Endothelial cell of umbilical vein (primary cell): Measurements from ENCODE around the gene SLC23A1. TPM values are rescaled to one million over a fixed set of nuclear protein-coding genes. Genes with fewer than 3 reads are reported as not detected.

Source experiments
- BruUV-seq: library from RNA; stranded (reverse); fragments of 400-500 nt; replicated peaks from 2 replicates; lab custom pipeline; 2021; lab: Mats Ljungman, UMichigan
- CTCF ChIA-PET: fragments of 300-600, 350-600 bp; sonication (Branson Sonifier 250); formaldehyde crosslinking; loops from one replicate; lab custom pipeline; 2021; ENCODE audit warnings: antibody characterized with exemption, inconsistent platforms; lab: Charles Lee
- POLR2A ChIA-PET: fragments of 300-600, 350-600 bp; sonication (Branson Sonifier 250); formaldehyde crosslinking; loops from one replicate; lab custom pipeline; 2021; ENCODE audit warnings: antibody characterized with exemption, inconsistent platforms; lab: Charles Lee
- DNase-seq: peaks from one replicate; pipeline ENCODE4 v3.0.0-alpha.2; 2011; ENCODE audit warnings: low read depth, low spot score
- FAIRE-seq: peaks from 2 replicates; lab custom pipeline; 2011; peaks lifted over from hg19 to GRCh38; lab: Jason Lieb, UNC
- H2AFZ ChIP-seq: 2 replicates; pipeline ENCODE4 v1.6.0; 2012; ENCODE audit warnings: low read depth, low read length, control low read depth, inconsistent platforms
- H3K27ac ChIP-seq: 2 replicates; pipeline ENCODE4 v1.5.1; 2011; ENCODE audit warnings: low read depth, mild to moderate bottlenecking, control low read depth, low read length, moderate library complexity; ENCODE audit not compliant: insufficient read depth
- H3K27me3 ChIP-seq, 2 experiments: 2 replicates each; pipeline versions ENCODE4 v1.6.0 to v1.6.1; 2011; ENCODE audit warnings: low read length in 2 of 2, mixed read lengths in 1 of 2; ENCODE audit not compliant: control insufficient read depth in 2 of 2, insufficient read depth in 2 of 2
- H3K36me3 ChIP-seq, 2 experiments: 2 replicates in 1 of 2; 3 replicates in 1 of 2; pipeline ENCODE4 v1.5.1; 2011; ENCODE audit warnings: low read length in 2 of 2, mild to moderate bottlenecking in 1 of 2, moderate library complexity in 1 of 2; ENCODE audit not compliant: control insufficient read depth in 2 of 2, insufficient read depth in 2 of 2; ENCODE audit errors: extremely low read depth in 1 of 2
- H3K4me1 ChIP-seq: 3 replicates; pipeline ENCODE4 v1.5.1; 2011; ENCODE audit warnings: mild to moderate bottlenecking, low read length; ENCODE audit not compliant: control insufficient read depth, insufficient read depth; ENCODE audit errors: extremely low read depth
- H3K4me2 ChIP-seq: 2 replicates; pipeline ENCODE4 v1.6.1; 2011; ENCODE audit warnings: low read length, control low read depth, mixed read lengths; ENCODE audit not compliant: insufficient read depth
- H3K4me3 ChIP-seq, 3 experiments: fragments of 200-600 bp in 1 of 3; sonication (generic), shearing (Covaris generic) in 1 of 3; replicated peaks in 1 of 3; 2 replicates each; pipeline ENCODE4 v1.5.1; 2011 to 2016; ENCODE audit warnings: control low read depth in 3 of 3, low read length in 3 of 3, mild to moderate bottlenecking in 2 of 3, inconsistent platforms in 1 of 3, low read depth in 1 of 3, moderate library complexity in 1 of 3; ENCODE audit not compliant: insufficient read depth in 1 of 3
- H3K79me2 ChIP-seq: 2 replicates; pipeline ENCODE4 v1.6.0; 2012; ENCODE audit warnings: low read length, inconsistent platforms; ENCODE audit not compliant: control insufficient read depth, insufficient read depth
- H3K9ac ChIP-seq: replicated peaks from 2 replicates; pipeline ENCODE3; 2011; ENCODE audit warnings: low read length, control low read depth; ENCODE audit not compliant: insufficient read depth; ENCODE audit errors: extremely low read depth
- H3K9me1 ChIP-seq: replicated peaks from 3 replicates; pipeline ENCODE4 v1.6.0; 2011; ENCODE audit warnings: mild to moderate bottlenecking, low read length; ENCODE audit not compliant: control insufficient read depth, insufficient read depth; ENCODE audit errors: extremely low read depth
- H3K9me3 ChIP-seq: replicated peaks from 2 replicates; pipeline ENCODE4 v1.5.1; 2012; ENCODE audit warnings: low read length, inconsistent platforms; ENCODE audit not compliant: control insufficient read depth, insufficient read depth
- H4K20me1 ChIP-seq: replicated peaks from 2 replicates; pipeline ENCODE3; 2011; ENCODE audit warnings: mild to moderate bottlenecking, low read length; ENCODE audit not compliant: control insufficient read depth, insufficient read depth; ENCODE audit errors: extremely low read depth
- CTCF ChIP-seq, 2 donors: IDR thresholded peaks; 1 replicate in 1 of 2; 2 replicates in 1 of 2; pipeline ENCODE4 v1.5.1; 2011; ENCODE audit warnings: low read length in 2 of 2, mild to moderate bottlenecking in 2 of 2, moderate library complexity in 2 of 2, control low read depth in 1 of 2, inconsistent platforms in 1 of 2, low read depth in 1 of 2; ENCODE audit not compliant: insufficient read depth in 1 of 2; ENCODE audit errors: extremely low read depth in 1 of 2
- EZH2 ChIP-seq: IDR thresholded peaks from 2 replicates; pipeline ENCODE4 v1.6.1; 2012; ENCODE audit warnings: borderline replicate concordance, low read depth, mild to moderate bottlenecking, moderate library complexity, low read length, inconsistent platforms; ENCODE audit not compliant: severe bottlenecking
- FOS ChIP-seq: IDR thresholded peaks from 2 replicates; pipeline ENCODE4 v1.6.1; 2011; ENCODE audit warnings: mild to moderate bottlenecking, low read length, moderate library complexity, borderline replicate concordance; ENCODE audit not compliant: insufficient read depth
- GATA2 ChIP-seq: IDR thresholded peaks from 2 replicates; pipeline ENCODE4 v1.7.0; 2011; ENCODE audit warnings: low read depth, mild to moderate bottlenecking, moderate library complexity, mixed read lengths, low read length; ENCODE audit not compliant: insufficient read length, insufficient read depth
- JUN ChIP-seq: IDR thresholded peaks from 2 replicates; pipeline ENCODE4 v1.6.1; 2011; ENCODE audit warnings: borderline replicate concordance, low read depth; ENCODE audit not compliant: insufficient read length, insufficient read depth
- MAX ChIP-seq: IDR thresholded peaks from 2 replicates; pipeline ENCODE4 v1.6.1; 2011; ENCODE audit not compliant: insufficient read depth, insufficient read length
- MYC ChIP-seq: IDR thresholded peaks from one replicate; pipeline ENCODE4 v1.6.1; 2011; ENCODE audit warnings: mild to moderate bottlenecking, low read depth, low read length
- POLR2A ChIP-seq: IDR thresholded peaks from 2 replicates; pipeline ENCODE4 v1.6.1; 2012; ENCODE audit warnings: low read depth, mild to moderate bottlenecking, control low read depth, low read length
- POLR2AphosphoS5 ChIP-seq: IDR thresholded peaks from 2 replicates; pipeline ENCODE4 v1.6.1; 2012; ENCODE audit warnings: low read depth, mild to moderate bottlenecking, control low read depth, low read length, moderate library complexity; ENCODE audit not compliant: insufficient read depth
- dilution Hi-C: fragments of 300-500 bp; cut with MboI; formaldehyde crosslinking; loops from one replicate; pipeline ENCODE4 v1.15.0; 2019; ENCODE audit warnings: low sequenced_read_pairs; ENCODE audit not compliant: extremely low pct_ligation_motif_present
- intact Hi-C: fragments of 100-400 bp; cut with micrococcal nuclease; formaldehyde crosslinking; loops from one replicate; pipeline ENCODE4 v1.10.0; 2022
- polyA plus RNA-seq, 4 experiments: library from polyadenylated mRNA; depleted of rRNA in 3 of 4; stranded (reverse) in 3 of 4; unstranded in 1 of 4; fragments of >200 nt; gene quantifications; 2 replicates each; pipeline versions ENCODE4 v1.2.1 to v1.2.3, GENCODE V29; 2011 to 2012; ENCODE audit warnings: missing spikeins in 1 of 4
- total RNA-seq: library from RNA; stranded (reverse); gene quantifications from 2 replicates; pipeline ENCODE4 v1.2.3, GENCODE V29; 2021

Gene SLC23A1
- total and polyA plus RNA-seq, 2 donors (not counting 3 experiments of a cell fraction or from before 2014, with no cell fraction given): not detected

GRCh38 chr5:139407517-139407916 is 24.4 kb upstream of the SLC23A1 start:
- intact Hi-C loops: loop anchor here (10.0 kb wide), 1 partner anchor 213 kb away; the partner anchor contains the start of gene SIL1
- Histone ChIP-seq H3K4me2 (no peak overlapping the region), H3K4me3 (no peak overlapping the region), H3K9me1 (no peaks in the 10 kb centered on the region), H2AFZ (no peak overlapping the region), H3K9me3 (no peaks in the 10 kb centered on the region), H3K4me1 (peaks cover 14% of the 10 kb centered on the region), H3K9ac (no peak overlapping the region), H3K27ac (no peak overlapping the region), H3K79me2 (no peaks in the 10 kb centered on the region), H3K36me3 (no peaks in the 10 kb centered on the region), H4K20me1 (no peaks in the 10 kb centered on the region), H3K27me3 (no peaks in the 10 kb centered on the region)
- FAIRE-seq (no peak), DNase-seq (no peak)
- dilution Hi-C loops: no loop called here
- BruUV-seq: no TSS peak
- POLR2A ChIA-PET: no interaction called here
- TF ChIP-seq POLR2AphosphoS5 (no peak), MYC (no peak), JUN (no peak), MAX (no peak), POLR2A (no peak), FOS (no peak), EZH2 (no peak), CTCF (IDR thresholded peaks at IDR 0.05; ENCODE audit: extremely low read depth in 1 of 2, insufficient read depth in 1 of 2, low read depth in 1 of 2, low read length in 2 of 2) (no peak), GATA2 (no peak)
- CTCF ChIA-PET: interaction anchor here (1.6 kb wide), 1 partner anchor 11 kb away, joined by 3 read pairs; no protein-coding TSS in a partner anchor
